HG02798 (cell line): ENCODE data around the gene EFCC1.

Source experiments
- ATAC-seq: cut with Tn5 transposase; IDR thresholded peaks from one replicate; pipeline ENCODE4 v1.9.1; 2021; ENCODE audit warnings: mild to moderate bottlenecking; ENCODE audit not compliant: unreplicated experiment, poor library complexity

Gene EFCC1

GRCh38 chr3:129013491-129013891, 12.4 kb downstream of the EFCC1 start:
- ATAC-seq, result no peak

- ATAC-seq, result no peak
These were observed 13.0 kb downstream of the EFCC1 start for GRCh38 chr3:129014148-129014547.

GRCh38 chr3:129014793-129015345, 13.8 kb downstream of the EFCC1 start:
- no peak for ATAC-seq

GRCh38 chr3:129015388-129016105, 14.4 kb downstream of the EFCC1 start:
- ATAC-seq, result no peak

GRCh38 chr3:129016356-129016719, 15.2 kb downstream of the EFCC1 start:
- no peak for ATAC-seq

GRCh38 chr3:129016720-129017483, 15.8 kb downstream of the EFCC1 start:
- ATAC-seq, result no peak

- ATAC-seq, result no peak
These were observed 16.4 kb downstream of the EFCC1 start for GRCh38 chr3:129017484-129017899.

GRCh38 chr3:129018271-129018670, 17.2 kb downstream of the EFCC1 start:
- ATAC-seq, result no peak

- no peak for ATAC-seq
These were observed 17.6 kb downstream of the EFCC1 start for GRCh38 chr3:129018751-129019150.

GRCh38 chr3:129019266-129019665, 18.2 kb downstream of the EFCC1 start:
- no peak for ATAC-seq

- no peak for ATAC-seq
These were observed 19.6 kb downstream of the EFCC1 start for GRCh38 chr3:129020691-129021090.

GRCh38 chr3:129021140-129021551, 20.0 kb downstream of the EFCC1 start:
- ATAC-seq, result no peak

- ATAC-seq, result no peak
These were observed 21.3 kb downstream of the EFCC1 start for GRCh38 chr3:129022114-129023007.

GRCh38 chr3:129023008-129023358, 21.9 kb downstream of the EFCC1 start:
- no peak for ATAC-seq

GRCh38 chr3:129023909-129024308, 22.8 kb downstream of the EFCC1 start:
- ATAC-seq, result no peak

GRCh38 chr3:129025108-129025507, 24.0 kb downstream of the EFCC1 start:
- ATAC-seq, result no peak

GRCh38 chr3:129025691-129026435, 24.8 kb downstream of the EFCC1 start:
- ATAC-seq, result no peak

- peak; percentile 99 for ATAC-seq
These were observed 25.8 kb downstream of the EFCC1 start for GRCh38 chr3:129026728-129027543.

GRCh38 chr3:129027544-129027880, 26.4 kb downstream of the EFCC1 start:
- ATAC-seq, result no peak
